Activated naive CD4-positive, alpha-beta T cell (primary cell): ENCODE results near the gene WTAP.
"Not testable (repeated sequence)": the region's sequence is repeated elsewhere in the genome, so short reads cannot be mapped to it uniquely, and the experiment has no call there.

Experiments
- DNase-seq, 4 experiments: peaks; one replicate each; lab custom pipeline; 2025; lab: John Stamatoyannopoulos, UW

Gene WTAP

GRCh38 chr6:159726918-159727716 lies at the start of gene WTAP:
WTAP (plus strand) TSS chr6:159727506; CDS start chr6:159736266, 8,760 bp downstream.
- peak; percentile 88 to 96 (median 92) for DNase-seq

GRCh38 chr6:159677506-159678165 lies 49.7 kb upstream of the WTAP start:
- DNase-seq, result no peak

GRCh38 chr6:159678574-159678973 lies 48.7 kb upstream of the WTAP start:
- DNase-seq, result no peak

GRCh38 chr6:159679091-159680077 lies 47.9 kb upstream of the WTAP start:
- DNase-seq, result no peak

- DNase-seq, result no peak
These were observed 47.2 kb upstream of the WTAP start for GRCh38 chr6:159680104-159680503.

- DNase-seq, result no peak
These were observed 46.0 kb upstream of the WTAP start for GRCh38 chr6:159681191-159681880.

GRCh38 chr6:159682295-159682694 lies 45.0 kb upstream of the WTAP start:
- no peak for DNase-seq

GRCh38 chr6:159682810-159683209 lies 44.5 kb upstream of the WTAP start:
- no peak for DNase-seq

GRCh38 chr6:159684013-159684304 lies 43.3 kb upstream of the WTAP start:
- DNase-seq, result no peak

GRCh38 chr6:159686040-159686439 lies 41.3 kb upstream of the WTAP start:
- no peak for DNase-seq

- DNase-seq, result no peak
These were observed 40.6 kb upstream of the WTAP start for GRCh38 chr6:159686703-159687102.

- DNase-seq, result no peak
These were observed 40.0 kb upstream of the WTAP start for GRCh38 chr6:159687341-159687740.

GRCh38 chr6:159688266-159688905 lies 38.9 kb upstream of the WTAP start:
- no peak for DNase-seq

- DNase-seq, result no peak
These were observed 38.3 kb upstream of the WTAP start for GRCh38 chr6:159689001-159689400.

- not testable (repeated sequence) for DNase-seq
These were observed 37.2 kb upstream of the WTAP start for GRCh38 chr6:159690135-159690534.

GRCh38 chr6:159691133-159691962 lies 36.0 kb upstream of the WTAP start:
- no peak for DNase-seq

- DNase-seq, result no peak
These were observed 35.4 kb upstream of the WTAP start for GRCh38 chr6:159691963-159692287.

GRCh38 chr6:159692303-159693127 lies 34.8 kb upstream of the WTAP start:
- DNase-seq, result peak; percentile 31 to 47 (median 42)

GRCh38 chr6:159693128-159693893 lies 34.0 kb upstream of the WTAP start, which contains the start of gene SOD2:
SOD2 (minus strand) TSS chr6:159693241; CDS start chr6:159693167, 74 bp downstream.
- peak; percentile 61 to 91 (median 86) for DNase-seq
